IMR-90 (cell line): ENCODE data around the gene MINDY1. TPM values are rescaled to one million over a fixed set of nuclear protein-coding genes. Genes with fewer than 3 reads are reported as not detected.

Experiments used
- ATAC-seq: fragments of 200-7000 bp; cut with Tn5 transposase; 2 replicates; pipeline ENCODE4 v1.9.1; 2020; ENCODE audit warnings: low read depth, mild to moderate bottlenecking, moderate library complexity
- BruUV-seq: library from RNA; stranded (reverse); fragments of 400-500 nt; replicated peaks from 2 replicates; lab custom pipeline; 2021; lab: Mats Ljungman, UMichigan
- CTCF ChIA-PET: fragments of 300-600 bp; formaldehyde crosslinking; extraction: SDS; loops from one replicate; lab custom pipeline; 2021; ENCODE audit warnings: antibody characterized with exemption; lab: Yijun Ruan, JAX
- POLR2A ChIA-PET: fragments of 300-600 bp; sonication (Branson Sonifier 250); formaldehyde crosslinking; loops from one replicate; lab custom pipeline; 2022; ENCODE audit warnings: antibody characterized with exemption; ENCODE audit not compliant: unreplicated experiment; lab: Charles Lee
- DNase-seq: peaks from one replicate; pipeline ENCODE4 v3.0.0; 2013
- H2AFZ ChIP-seq: replicated peaks from 2 replicates; pipeline ENCODE3; 2013; ENCODE audit warnings: low read length, mild to moderate bottlenecking; ENCODE audit not compliant: poor library complexity
- H2AK5ac ChIP-seq: 2 replicates; pipeline ENCODE4 v1.6.1; 2013; ENCODE audit warnings: low read depth, low read length, inconsistent platforms
- H2AK9ac ChIP-seq: replicated peaks from 2 replicates; pipeline ENCODE3; 2013; ENCODE audit warnings: mild to moderate bottlenecking, low read depth, low read length, moderate library complexity; ENCODE audit not compliant: poor library complexity
- H2BK120ac ChIP-seq: 2 replicates; pipeline ENCODE4 v1.6.1; 2013; ENCODE audit warnings: low read depth, low read length, inconsistent platforms
- H2BK15ac ChIP-seq: 3 replicates; pipeline ENCODE4 v1.6.1; 2013; ENCODE audit warnings: low read depth, low read length, inconsistent platforms
- H2BK20ac ChIP-seq: 2 replicates; pipeline ENCODE4 v1.6.1; 2013; ENCODE audit warnings: low read depth, mild to moderate bottlenecking, inconsistent platforms, low read length, moderate library complexity
- H2BK5ac ChIP-seq: 2 replicates; pipeline ENCODE4 v1.6.1; 2013; ENCODE audit warnings: mild to moderate bottlenecking, low read depth, low read length, inconsistent platforms; ENCODE audit not compliant: poor library complexity, severe bottlenecking
- H3K14ac ChIP-seq: replicated peaks from 2 replicates; pipeline ENCODE4 v1.6.1; 2013; ENCODE audit warnings: low read depth, low read length, inconsistent platforms
- H3K18ac ChIP-seq: 2 replicates; pipeline ENCODE4 v1.6.1; 2013; ENCODE audit warnings: low read depth, low read length, control low read depth
- H3K23ac ChIP-seq: 2 replicates; pipeline ENCODE4 v1.6.1; 2013; ENCODE audit warnings: low read depth, low read length, inconsistent platforms
- H3K27ac ChIP-seq: 2 replicates; pipeline ENCODE4 v1.5.1; 2013; ENCODE audit warnings: mild to moderate bottlenecking, control low read depth, low read length; ENCODE audit not compliant: insufficient read depth
- H3K27me3 ChIP-seq: 2 replicates; pipeline ENCODE4 v1.6.1; 2013; ENCODE audit warnings: low read length; ENCODE audit not compliant: control insufficient read depth, insufficient read depth
- H3K36me3 ChIP-seq: 2 replicates; pipeline ENCODE4 v1.6.1; 2013; ENCODE audit warnings: low read length, mixed read lengths; ENCODE audit not compliant: control insufficient read depth, insufficient read depth
- H3K4ac ChIP-seq: 2 replicates; pipeline ENCODE4 v1.6.1; 2013; ENCODE audit warnings: low read depth, low read length, inconsistent platforms
- H3K4me1 ChIP-seq: 2 replicates; pipeline ENCODE4 v1.6.1; 2013; ENCODE audit warnings: low read length, mixed read lengths; ENCODE audit not compliant: control insufficient read depth, insufficient read depth
- H3K4me2 ChIP-seq: 2 replicates; pipeline ENCODE4 v1.6.1; 2013; ENCODE audit warnings: low read depth, mild to moderate bottlenecking, control low read depth, low read length, moderate library complexity
- H3K4me3 ChIP-seq: 2 replicates; pipeline ENCODE4 v1.5.1; 2013; ENCODE audit warnings: low read depth, mild to moderate bottlenecking, control low read depth, low read length, moderate library complexity; ENCODE audit not compliant: insufficient read depth
- H3K56ac ChIP-seq: 2 replicates; pipeline ENCODE4 v1.6.1; 2013; ENCODE audit warnings: low read length, inconsistent platforms; ENCODE audit not compliant: insufficient read depth; ENCODE audit errors: extremely low read depth
- H3K79me1 ChIP-seq, 2 experiments: 2 replicates each; pipeline ENCODE4 v1.6.1; 2013; ENCODE audit warnings: low read length in 2 of 2, inconsistent platforms in 1 of 2, low read depth in 1 of 2
- H3K9ac ChIP-seq: 2 replicates; pipeline ENCODE4 v1.6.1; 2013; ENCODE audit warnings: low read depth, low read length, control low read depth
- H3K9me1 ChIP-seq: 2 replicates; pipeline ENCODE4 v1.6.1; 2013; ENCODE audit warnings: low read length, inconsistent platforms; ENCODE audit not compliant: insufficient read depth
- H3K9me3 ChIP-seq: 2 replicates; pipeline ENCODE4 v1.6.1; 2013; ENCODE audit warnings: low read length; ENCODE audit not compliant: control insufficient read depth, insufficient read depth
- H4K20me1 ChIP-seq: 2 replicates; pipeline ENCODE4 v1.6.1; 2013; ENCODE audit warnings: low read length, inconsistent platforms; ENCODE audit not compliant: insufficient read depth
- H4K5ac ChIP-seq: 2 replicates; pipeline ENCODE4 v1.6.1; 2013; ENCODE audit warnings: mild to moderate bottlenecking, low read depth, low read length, control low read depth
- H4K8ac ChIP-seq, 2 experiments: 2 replicates each; pipeline ENCODE4 v1.6.1; 2013; ENCODE audit warnings: low read depth in 2 of 2, low read length in 2 of 2, control low read depth in 1 of 2, inconsistent platforms in 1 of 2
- H4K91ac ChIP-seq: 2 replicates; pipeline ENCODE4 v1.6.1; 2013; ENCODE audit warnings: low read depth, low read length, inconsistent platforms; ENCODE audit not compliant: insufficient read depth
- BHLHE40 ChIP-seq: fragments of 150-350 bp; IDR thresholded peaks from 2 replicates; pipeline ENCODE4 v1.6.1; 2016; ENCODE audit warnings: mild to moderate bottlenecking, low read depth, low read length
- CEBPB ChIP-seq: IDR thresholded peaks from 2 replicates; pipeline ENCODE4 v1.6.1; 2012; ENCODE audit warnings: low read depth, low read length, improper control_type of control experiment
- CHD1 ChIP-seq: IDR thresholded peaks from 2 replicates; pipeline ENCODE4 v1.6.1; 2012; ENCODE audit warnings: low read depth, low read length, improper control_type of control experiment
- CTCF ChIP-seq: conservative IDR thresholded peaks from 2 replicates; pipeline ENCODE4 v1.5.1; 2012; ENCODE audit warnings: mild to moderate bottlenecking, low read depth, low read length, improper control_type of control experiment
- ELK1 ChIP-seq: fragments of 150-350 bp; IDR thresholded peaks from 2 replicates; pipeline ENCODE4 v1.6.1; 2016; ENCODE audit warnings: low read depth, mild to moderate bottlenecking, low read length, moderate library complexity, borderline replicate concordance
- FOS ChIP-seq: fragments of 150-350 bp; IDR thresholded peaks from 2 replicates; pipeline ENCODE4 v1.6.1; 2016; ENCODE audit warnings: low read depth, low read length
- MXI1 ChIP-seq: IDR thresholded peaks from 2 replicates; pipeline ENCODE4 v1.6.1; 2012; ENCODE audit warnings: low read depth, mild to moderate bottlenecking, low read length, moderate library complexity, borderline replicate concordance
- NFE2L2 ChIP-seq: fragments of 150-350 bp; IDR thresholded peaks from 2 replicates; pipeline ENCODE4 v1.6.1; 2016; ENCODE audit warnings: low read depth, mild to moderate bottlenecking, low read length
- POLR2A ChIP-seq: IDR thresholded peaks from 2 replicates; pipeline ENCODE4 v1.6.1; 2012; ENCODE audit warnings: mild to moderate bottlenecking, low read depth, low read length
- RAD21 ChIP-seq: IDR thresholded peaks from 2 replicates; pipeline ENCODE4 v1.6.1; 2012; ENCODE audit warnings: low read length, improper control_type of control experiment
- RCOR1 ChIP-seq: IDR thresholded peaks from 2 replicates; pipeline ENCODE4 v1.6.1; 2012; ENCODE audit warnings: mild to moderate bottlenecking, low read length, improper control_type of control experiment; ENCODE audit not compliant: insufficient replicate concordance
- RFX5 ChIP-seq: IDR thresholded peaks from 2 replicates; pipeline ENCODE4 v1.8.0; 2012; ENCODE audit warnings: low read depth, mild to moderate bottlenecking, low read length, moderate library complexity
- SMC3 ChIP-seq: fragments of 150-350 bp; IDR thresholded peaks from 2 replicates; pipeline ENCODE4 v1.6.1; 2016; ENCODE audit warnings: low read depth, mild to moderate bottlenecking, antibody characterized with exemption, low read length, moderate library complexity
- USF2 ChIP-seq: fragments of 150-350 bp; IDR thresholded peaks from 2 replicates; pipeline ENCODE4 v1.6.1; 2017; ENCODE audit warnings: mild to moderate bottlenecking, antibody characterized with exemption, low read length, low read depth
- WGBS, 2 experiments: methylation state at CpG; one replicate each; pipeline versions ENCODE4 v1.1.5 to v1.1.7; 2013; ENCODE audit warnings: missing lambda C conversion rate in 2 of 2; ENCODE audit not compliant: insufficient read length in 1 of 2; ENCODE audit errors: extremely low coverage in 2 of 2; 5-methylcytosine and 5-hydroxymethylcytosine counted together
- dilution Hi-C: fragments of 300-500 bp; cut with HindIII; formaldehyde crosslinking; loops from one replicate; pipeline ENCODE4 v1.14.3; 2018; ENCODE audit warnings: low sequenced_read_pairs; ENCODE audit not compliant: unreplicated experiment
- in situ Hi-C: fragments of 300-500 bp; cut with MboI; formaldehyde crosslinking; loops from 3 replicates; pipeline ENCODE4 v1.14.3; 2019; ENCODE audit warnings: low sequenced_read_pairs, inconsistent platforms, mixed read lengths
- intact Hi-C: fragments of 100-400 bp; cut with micrococcal nuclease; formaldehyde crosslinking; loops from 2 replicates; pipeline ENCODE4 v1.10.0; 2022
- polyA plus RNA-seq, 3 experiments: library from polyadenylated mRNA; depleted of rRNA; stranded (reverse); fragments of >200 nt; gene quantifications; 2 replicates each; pipeline ENCODE4 v1.2.3, GENCODE V29; 2012; ENCODE audit warnings: low replicate concordance in 1 of 3
- total RNA-seq: library from RNA; depleted of rRNA; stranded (reverse); fragments of >200 nt; gene quantifications from 2 replicates; pipeline ENCODE4 v1.2.3, GENCODE V29; 2012

MINDY1 gene
- total and polyA plus RNA-seq, 2 of the 4 experiments (the other 2 are of a cell fraction) = 6.6 to 7.3 TPM

- H4K8ac ChIP-seq = no peak overlapping the region
- H3K4me2 ChIP-seq = no peak overlapping the region
- BruUV-seq = no TSS peak
- H2AFZ ChIP-seq = no peak overlapping the region
- no peaks in the 10 kb centered on the region for H3K36me3 ChIP-seq
- no peak overlapping the region for H3K18ac ChIP-seq
- intact Hi-C loops (no loop called here), dilution Hi-C loops (no loop called here), in situ Hi-C loops (no loop called here)
- no peak overlapping the region for H2BK15ac ChIP-seq
- no peak overlapping the region for H3K4ac ChIP-seq
- H2BK20ac ChIP-seq = no peak overlapping the region
- H4K5ac ChIP-seq = no peak overlapping the region
- H3K9me1 ChIP-seq = peaks cover 11% of the 10 kb centered on the region
- no peak overlapping the region for H3K23ac ChIP-seq
- H3K14ac ChIP-seq = no peak overlapping the region
- H2BK5ac ChIP-seq = no peak overlapping the region
- ChIA-PET CTCF (interaction anchor here (1.0 kb wide), 1 partner anchor 49 kb away, joined by 5 read pairs; the partner anchor contains the start of gene CDC42SE1), POLR2A (no interaction called here)
- peaks cover 16 to 52% of the 10 kb centered on the region in 2 experiments for H3K79me1 ChIP-seq
- H3K4me3 ChIP-seq = no peak overlapping the region
- no peaks in the 10 kb centered on the region for H3K9me3 ChIP-seq
- no peak overlapping the region for H2BK120ac ChIP-seq
- no peaks in the 10 kb centered on the region for H3K27me3 ChIP-seq
- peaks cover 5% of the 10 kb centered on the region; the same call in 1 of the 2 replicates for H3K4me1 ChIP-seq
- no peaks in the 10 kb centered on the region for H4K20me1 ChIP-seq
- WGBS, 2 experiments = no CpG with 5 or more reads among the region's 3 CpGs
- H3K9ac ChIP-seq = no peak overlapping the region
- TF ChIP-seq RAD21 (no peak), ELK1 (no peak), CTCF (no peak), RCOR1 (no peak), SMC3 (no peak), CEBPB (no peak), NFE2L2 (no peak), CHD1 (no peak), BHLHE40 (no peak), USF2 (no peak), POLR2A (no peak), FOS (no peak), MXI1 (no peak), RFX5 (no peak)
- H3K27ac ChIP-seq = no peak overlapping the region
- no peak overlapping the region for H3K56ac ChIP-seq
- H2AK9ac ChIP-seq = no peak overlapping the region
- H2AK5ac ChIP-seq = no peak overlapping the region
- ATAC-seq (no peak), DNase-seq (no peak)
- no peak overlapping the region for H4K91ac ChIP-seq
These were observed 3.6 kb upstream of the MINDY1 start for GRCh38 chr1:151010346-151010726.
